ENCODE measurements around the gene RNF141.

The RNF141 gene

DNA sequence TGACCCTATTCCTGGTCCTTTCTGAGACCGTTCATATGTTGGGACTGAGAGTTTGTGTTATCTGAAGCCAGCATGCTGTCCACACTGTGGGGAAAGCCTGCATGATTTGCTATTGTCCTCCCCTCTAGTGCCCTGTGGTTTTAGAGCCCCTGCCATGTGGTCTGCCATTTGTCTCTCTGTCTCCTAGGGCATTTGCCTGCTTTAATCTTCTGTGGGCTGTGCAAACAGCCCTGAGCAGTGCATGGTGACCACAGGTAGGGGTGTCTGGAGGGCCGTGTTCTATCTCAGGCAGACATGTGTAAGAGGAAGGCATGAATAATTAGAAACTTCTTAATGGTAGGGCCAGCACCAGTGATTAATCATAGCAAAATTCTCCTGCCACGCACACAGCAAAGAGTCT is 62.9 kb downstream of the RNF141 start:
- no peak for DNase-seq

- DNase-seq, result no peak
Measured at GRCh38 chr11:10477690-10478046, 63.3 kb downstream of the RNF141 start.

DNA sequence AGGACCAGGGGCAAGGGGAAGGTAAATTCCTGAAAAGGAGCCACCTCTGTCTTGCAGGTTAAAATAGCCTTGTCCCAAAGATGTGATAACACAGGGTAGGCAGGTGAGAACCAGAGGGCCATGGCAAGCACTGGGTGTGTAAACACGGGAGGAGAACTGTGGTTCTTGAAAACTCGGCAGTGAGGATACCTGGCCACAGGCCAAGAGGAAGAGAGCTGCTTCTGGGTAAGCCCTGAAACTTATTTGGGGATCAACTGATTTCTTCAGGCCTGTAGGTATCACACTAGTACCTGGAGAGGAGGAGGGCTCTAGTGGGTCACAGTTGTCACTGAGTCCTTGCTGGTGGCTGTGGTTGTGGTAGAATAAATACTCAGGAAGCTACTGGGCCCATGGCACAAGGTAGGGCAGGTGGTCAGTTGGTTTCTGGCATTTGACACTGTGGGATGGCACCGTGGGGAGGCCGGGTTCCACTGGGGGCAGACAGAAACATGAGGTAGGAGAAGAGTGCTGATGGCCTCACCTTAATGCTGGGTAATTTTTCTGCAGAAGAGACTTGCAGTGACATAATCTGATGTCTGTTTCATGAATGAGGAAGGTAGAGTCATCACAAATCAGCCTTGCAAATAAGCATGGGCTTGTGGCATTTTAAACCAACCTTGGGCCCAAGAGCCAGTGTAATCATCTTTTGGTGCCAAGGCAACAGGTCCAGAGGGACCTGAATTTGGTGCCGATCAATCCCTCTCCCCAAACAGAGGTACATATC is 63.9 kb downstream of the RNF141 start:
- DNase-seq, result no peak

DNA sequence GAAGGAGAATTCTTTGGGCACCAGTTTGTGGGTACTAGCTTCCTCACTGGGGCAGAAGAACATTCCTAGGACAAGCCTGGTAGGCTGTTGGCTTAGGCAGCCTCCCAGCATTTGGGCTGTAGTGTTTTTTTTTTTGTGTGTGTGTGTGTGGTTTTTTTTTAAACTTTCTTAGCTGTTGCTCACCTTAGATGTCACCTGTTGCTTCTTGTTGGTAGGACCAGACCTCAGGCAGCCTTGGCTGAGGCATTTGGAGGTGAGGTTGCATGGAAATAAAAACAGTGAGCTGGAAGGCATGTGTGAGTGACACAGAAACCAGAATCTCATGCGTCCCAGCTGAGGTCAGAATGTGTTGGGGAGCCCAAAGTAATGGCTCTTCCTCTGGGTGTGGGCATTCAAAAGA is 64.6 kb downstream of the RNF141 start:
- DNase-seq, result no peak

DNA sequence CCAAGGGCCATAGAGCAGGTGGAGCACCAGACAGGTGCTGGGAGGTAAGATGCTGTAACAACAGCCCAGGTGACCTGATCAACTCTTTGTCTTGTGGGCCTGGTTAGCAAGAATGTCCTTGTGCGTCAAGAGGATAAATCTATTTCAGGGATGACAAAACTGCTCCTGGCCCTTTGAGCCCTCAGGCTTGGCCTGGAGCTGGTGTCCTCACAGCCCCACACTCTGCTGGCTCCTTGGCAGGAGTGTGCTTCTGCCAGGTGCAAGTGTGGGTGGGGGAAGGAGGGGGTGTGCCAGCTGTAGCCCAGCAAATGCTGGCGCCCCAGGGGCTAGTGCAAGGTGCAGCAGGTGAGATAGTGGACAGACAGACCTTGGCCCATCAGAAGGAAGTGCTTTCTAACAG is 66.4 kb downstream of the RNF141 start:
- no peak for DNase-seq

- DNase-seq, result no peak
Measured at GRCh38 chr11:10473371-10473770, 67.6 kb downstream of the RNF141 start.

DNA sequence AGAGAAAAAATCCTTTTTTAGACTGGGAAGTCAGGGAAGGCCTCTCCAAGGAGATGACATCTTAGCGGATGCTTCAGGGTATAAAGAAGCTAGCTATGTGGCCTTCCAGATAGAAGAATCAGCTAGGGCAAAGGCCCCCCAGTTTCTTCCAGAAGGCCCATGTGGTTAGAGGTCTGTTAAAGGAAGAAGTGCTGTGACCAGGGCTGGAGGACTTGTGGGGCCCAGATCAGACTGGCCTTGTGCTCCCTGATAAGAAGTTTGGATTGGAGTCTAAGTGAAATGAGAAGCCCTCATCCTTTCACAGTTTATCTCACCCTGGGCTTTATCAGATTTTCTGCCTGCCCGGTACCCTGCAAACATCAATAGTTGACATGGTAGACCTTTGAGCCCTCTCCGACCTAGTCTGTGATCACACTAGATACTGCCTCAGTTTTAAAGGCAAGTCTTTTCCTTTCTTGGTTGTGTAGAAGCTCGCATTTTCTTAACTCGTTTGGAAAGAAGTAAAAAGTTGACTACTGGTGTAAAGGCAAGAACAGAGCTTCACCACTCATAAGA is 78.2 kb downstream of the RNF141 start:
- no peak for DNase-seq
